Mesothelial cell of epicardium (in vitro differentiated cells): ENCODE measurements around the gene PI4K2B. TPM values are rescaled to one million over a fixed set of nuclear protein-coding genes. Genes with fewer than 3 reads are reported as not detected.
"Not testable (repeated sequence)": the region's sequence is repeated elsewhere in the genome, so short reads cannot be mapped to it uniquely, and the experiment has no call there.

Experiments used
- DNase-seq, 2 experiments: peaks; one replicate each; pipeline ENCODE4 v3.0.0; 2021; ENCODE audit warnings: low spot score in 2 of 2; ENCODE audit not compliant: unreplicated experiment in 2 of 2
- H3K27ac Mint-ChIP-seq: 2 replicates; pipeline ENCODE4 v1.8.0; 2021; ENCODE audit warnings: mixed read lengths
- H3K27me3 Mint-ChIP-seq: 2 replicates; pipeline ENCODE4 v1.8.0; 2021; ENCODE audit warnings: low read depth, mixed read lengths
- H3K36me3 Mint-ChIP-seq: 2 replicates; pipeline ENCODE4 v1.8.0; 2021; ENCODE audit warnings: mixed read lengths
- H3K4me1 Mint-ChIP-seq: 2 replicates; pipeline ENCODE4 v1.8.0; 2021; ENCODE audit warnings: mixed read lengths
- H3K4me3 Mint-ChIP-seq: 2 replicates; pipeline ENCODE4 v1.8.0; 2021; ENCODE audit warnings: mild to moderate bottlenecking, moderate library complexity, mixed read lengths
- H3K9me3 Mint-ChIP-seq: 2 replicates; pipeline ENCODE4 v1.8.0; 2021; ENCODE audit warnings: mixed read lengths
- total RNA-seq: library from RNA; stranded (reverse); gene quantifications from 3 replicates; pipeline ENCODE4 v1.2.1, GENCODE V29; 2021
- TF ChIP-seq, protein P1 (sequence below): fragments of 200-600 bp; sonication (generic); IDR thresholded peaks from one replicate; pipeline ENCODE4 v1.5.0; 2021; ENCODE audit warnings: antibody characterized with exemption; ENCODE audit not compliant: unreplicated experiment

Gene PI4K2B
- total RNA-seq, 1 donor from 2014 or later: 9.1 TPM

DNA sequence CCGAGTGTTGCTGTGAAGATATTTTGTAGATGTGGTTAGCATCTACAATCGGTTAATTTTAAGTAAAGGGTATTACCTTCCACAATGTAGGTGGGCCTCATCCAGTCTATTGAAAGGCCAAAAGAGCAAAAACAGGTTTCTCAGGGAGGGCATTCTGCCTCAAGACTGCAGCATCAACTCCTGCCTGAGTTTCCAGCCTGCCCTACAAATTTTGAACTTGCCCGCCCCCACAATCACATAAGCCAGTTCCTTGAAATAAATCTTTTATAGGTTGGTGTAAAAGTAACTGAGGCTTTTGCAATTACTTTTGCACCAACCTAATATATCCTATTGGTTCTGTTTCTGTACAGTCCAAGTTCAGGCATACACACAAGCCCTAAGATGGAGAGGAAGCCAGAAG lies 22.1 kb upstream of the PI4K2B start:
- no peak for DNase-seq
- Mint-ChIP-seq H3K27me3 (no peaks in the 10 kb centered on the region), H3K36me3 (peaks cover 6% of the 10 kb centered on the region), H3K9me3 (peaks cover 38% of the 10 kb centered on the region), H3K27ac (no peak overlapping the region), H3K4me3 (no peak overlapping the region), H3K4me1 (peaks cover 16% of the 10 kb centered on the region)
- TF ChIP-seq, protein P1, sequence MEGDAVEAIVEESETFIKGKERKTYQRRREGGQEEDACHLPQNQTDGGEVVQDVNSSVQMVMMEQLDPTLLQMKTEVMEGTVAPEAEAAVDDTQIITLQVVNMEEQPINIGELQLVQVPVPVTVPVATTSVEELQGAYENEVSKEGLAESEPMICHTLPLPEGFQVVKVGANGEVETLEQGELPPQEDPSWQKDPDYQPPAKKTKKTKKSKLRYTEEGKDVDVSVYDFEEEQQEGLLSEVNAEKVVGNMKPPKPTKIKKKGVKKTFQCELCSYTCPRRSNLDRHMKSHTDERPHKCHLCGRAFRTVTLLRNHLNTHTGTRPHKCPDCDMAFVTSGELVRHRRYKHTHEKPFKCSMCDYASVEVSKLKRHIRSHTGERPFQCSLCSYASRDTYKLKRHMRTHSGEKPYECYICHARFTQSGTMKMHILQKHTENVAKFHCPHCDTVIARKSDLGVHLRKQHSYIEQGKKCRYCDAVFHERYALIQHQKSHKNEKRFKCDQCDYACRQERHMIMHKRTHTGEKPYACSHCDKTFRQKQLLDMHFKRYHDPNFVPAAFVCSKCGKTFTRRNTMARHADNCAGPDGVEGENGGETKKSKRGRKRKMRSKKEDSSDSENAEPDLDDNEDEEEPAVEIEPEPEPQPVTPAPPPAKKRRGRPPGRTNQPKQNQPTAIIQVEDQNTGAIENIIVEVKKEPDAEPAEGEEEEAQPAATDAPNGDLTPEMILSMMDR: no peak

DNA sequence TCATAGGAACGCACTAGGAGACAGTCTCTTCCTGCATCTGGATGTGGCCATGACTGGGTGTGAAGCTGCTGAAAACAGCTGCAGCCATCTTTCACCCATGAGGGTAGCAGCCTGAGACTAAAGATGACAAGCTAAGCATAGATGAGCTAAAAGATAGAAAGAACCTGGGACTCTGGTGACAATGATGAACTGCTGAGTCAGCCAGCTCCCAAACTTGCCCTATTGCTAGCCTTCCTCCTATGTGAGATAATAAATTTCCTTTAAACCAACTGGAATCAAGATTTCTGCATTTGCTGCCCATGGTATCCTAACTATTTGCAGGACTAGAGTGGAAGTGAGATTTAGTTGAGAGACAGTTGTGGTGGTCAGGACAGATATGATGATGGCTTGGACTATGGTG lies 21.0 kb upstream of the PI4K2B start:
- peaks cover 11% of the 10 kb centered on the region for H3K4me1 Mint-ChIP-seq
- no peak overlapping the region for H3K27ac Mint-ChIP-seq
- H3K36me3 Mint-ChIP-seq: peaks cover 6% of the 10 kb centered on the region
- TF ChIP-seq, protein P1: no peak
- H3K9me3 Mint-ChIP-seq: peaks cover 38% of the 10 kb centered on the region
- DNase-seq: no peak
- H3K27me3 Mint-ChIP-seq: no peaks in the 10 kb centered on the region
- no peak overlapping the region for H3K4me3 Mint-ChIP-seq

DNA sequence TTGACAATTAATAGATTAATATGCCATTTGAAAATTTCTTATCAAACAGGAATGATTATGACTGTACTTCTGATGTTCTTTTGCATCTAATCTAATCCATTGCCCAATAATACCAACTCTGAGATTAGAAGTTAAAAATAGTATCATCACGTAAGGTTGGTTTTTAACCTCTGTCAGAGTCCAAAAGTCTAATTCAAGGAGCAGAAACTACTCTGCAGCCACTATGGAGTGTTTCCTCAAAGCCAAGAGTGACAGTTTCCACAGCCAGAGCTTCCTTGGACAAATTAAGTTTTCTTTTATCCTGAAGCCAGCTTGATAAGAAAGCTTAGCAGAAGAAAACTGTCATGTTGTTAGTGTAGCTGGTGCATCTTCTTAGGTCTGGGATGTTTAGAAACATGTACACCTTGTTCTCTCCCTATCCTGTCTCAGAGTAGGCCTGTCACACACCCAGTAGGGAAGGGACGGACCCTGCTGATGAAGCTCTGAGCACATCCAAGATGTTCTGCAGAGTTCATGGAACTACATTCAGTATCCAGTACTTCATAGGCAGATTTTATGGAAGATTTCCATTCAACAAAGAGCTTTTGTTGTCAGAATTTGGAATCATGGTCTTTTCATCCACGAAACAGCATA lies 20.4 kb upstream of the PI4K2B start:
- H3K9me3 Mint-ChIP-seq: peaks cover 35% of the 10 kb centered on the region
- no peaks in the 10 kb centered on the region for H3K27me3 Mint-ChIP-seq
- H3K4me3 Mint-ChIP-seq: no peak overlapping the region
- peaks cover 11% of the 10 kb centered on the region for H3K4me1 Mint-ChIP-seq
- TF ChIP-seq, protein P1: no peak
- DNase-seq: no peak
- H3K27ac Mint-ChIP-seq: no peak overlapping the region
- H3K36me3 Mint-ChIP-seq: peaks cover 6% of the 10 kb centered on the region

DNA sequence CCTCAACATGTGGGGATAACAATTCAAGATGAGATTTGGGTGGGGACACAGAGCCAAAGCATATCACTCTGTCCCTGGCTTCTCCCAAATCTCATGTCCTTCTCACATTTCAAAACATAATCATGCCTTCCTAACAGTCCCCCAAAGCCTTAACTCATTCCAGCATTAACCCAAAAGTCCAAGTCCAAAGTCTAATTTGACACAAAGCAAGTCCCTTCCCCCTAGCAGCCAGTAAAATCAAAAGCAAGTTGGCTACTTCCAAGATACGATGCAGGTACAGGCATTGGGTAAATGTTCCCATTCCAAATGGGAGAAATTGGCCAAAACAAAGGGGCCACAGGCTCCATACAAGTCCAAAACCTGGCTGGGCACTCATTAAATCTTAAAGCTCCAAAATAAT lies 19.1 kb upstream of the PI4K2B start:
- not testable (repeated sequence) for H3K4me1 Mint-ChIP-seq, H3K4me3 Mint-ChIP-seq, H3K27ac Mint-ChIP-seq, H3K27me3 Mint-ChIP-seq, DNase-seq, H3K36me3 Mint-ChIP-seq
- peaks cover 32% of the 10 kb centered on the region for H3K9me3 Mint-ChIP-seq

DNA sequence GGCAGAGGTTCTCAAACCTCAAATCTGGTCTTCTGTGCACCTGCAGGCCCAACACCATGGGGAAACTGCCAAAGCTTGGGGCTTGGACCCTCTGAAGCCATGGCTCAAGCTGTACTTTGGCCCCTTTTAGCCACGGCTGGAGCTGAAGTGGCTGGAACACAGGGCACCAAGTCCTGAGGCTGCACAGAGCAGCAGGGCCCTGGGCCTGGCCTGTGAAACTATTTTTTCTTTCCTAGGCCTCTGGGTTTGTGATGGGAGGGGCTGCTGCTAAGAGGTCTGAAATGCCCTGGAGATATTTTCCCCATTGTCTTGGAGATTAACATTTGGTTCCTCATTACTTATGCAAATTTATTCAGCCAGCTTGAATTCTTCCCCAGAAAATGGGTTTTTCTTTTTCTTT lies 18.3 kb upstream of the PI4K2B start:
- peaks cover under 1% of the 10 kb centered on the region for H3K4me1 Mint-ChIP-seq
- no peak overlapping the region for H3K4me3 Mint-ChIP-seq
- peaks cover 6% of the 10 kb centered on the region for H3K36me3 Mint-ChIP-seq
- DNase-seq: no peak
- TF ChIP-seq, protein P1: no peak
- peaks cover 33% of the 10 kb centered on the region for H3K9me3 Mint-ChIP-seq
- no peak overlapping the region for H3K27ac Mint-ChIP-seq
- no peaks in the 10 kb centered on the region for H3K27me3 Mint-ChIP-seq

DNA sequence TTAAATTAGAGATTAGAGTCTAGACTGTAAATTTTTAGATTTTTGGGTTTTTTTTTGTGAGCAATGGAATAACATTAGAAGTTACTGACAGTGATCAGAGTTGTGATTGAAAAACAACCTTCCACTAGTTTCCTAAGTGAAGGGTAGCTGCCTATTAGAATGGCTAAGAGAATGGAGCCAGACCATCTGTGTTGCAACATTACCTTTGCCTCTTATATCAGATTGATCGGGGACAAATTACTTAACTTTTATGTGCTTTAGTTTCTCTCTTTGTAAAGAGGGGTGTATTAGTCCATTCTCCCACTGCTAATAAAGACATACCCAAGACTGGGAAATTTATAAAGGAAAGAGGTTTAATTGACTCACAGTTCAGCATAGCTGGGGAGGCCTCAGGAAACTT lies 12.5 kb upstream of the PI4K2B start:
- H3K9me3 Mint-ChIP-seq: peaks cover 45% of the 10 kb centered on the region
- H3K36me3 Mint-ChIP-seq: peaks cover 14% of the 10 kb centered on the region
- no peaks in the 10 kb centered on the region for H3K27me3 Mint-ChIP-seq
- H3K4me1 Mint-ChIP-seq: no peaks in the 10 kb centered on the region
- no peak overlapping the region for H3K4me3 Mint-ChIP-seq
- no peak overlapping the region for H3K27ac Mint-ChIP-seq
- DNase-seq: no peak
- TF ChIP-seq, protein P1: no peak
